ENCODE data around the gene AHDC1.

AHDC1 gene

DNA sequence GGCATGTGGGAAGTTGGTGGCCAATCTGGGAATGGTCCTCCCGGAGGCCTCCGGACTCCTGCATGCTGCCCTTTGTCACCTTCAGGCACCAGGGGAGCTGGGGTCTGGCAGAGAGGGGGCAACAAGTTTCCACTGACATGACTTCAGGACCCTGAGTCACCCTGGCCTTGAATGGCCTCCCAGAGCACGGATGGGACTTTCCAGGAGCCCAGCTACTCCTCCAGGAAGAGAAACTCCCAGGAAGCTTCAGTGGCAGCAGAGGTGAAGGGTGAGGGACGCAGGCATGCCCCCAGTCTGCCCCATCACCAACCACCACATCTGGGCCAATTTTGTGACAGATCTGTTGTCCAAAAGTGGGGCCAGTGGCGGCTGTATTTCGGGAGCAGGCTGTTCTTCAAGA is 58.1 kb downstream of the AHDC1 start:
- ChIA-PET CTCF (interaction anchor here (1.3 to 17.6 kb wide), 3 partner anchors 9 to 130 kb away, joined by 4 to 220 read pairs (median 5); no protein-coding TSS in a partner anchor), POLR2A (no interaction called here)
- DNase-seq (ENCODE audit: low read depth, low spot score), result no peak
- no peak overlapping the region for H3K4me3 ChIP-seq (ENCODE audit: low read depth, low read length)
- TF ChIP-seq, protein P1, sequence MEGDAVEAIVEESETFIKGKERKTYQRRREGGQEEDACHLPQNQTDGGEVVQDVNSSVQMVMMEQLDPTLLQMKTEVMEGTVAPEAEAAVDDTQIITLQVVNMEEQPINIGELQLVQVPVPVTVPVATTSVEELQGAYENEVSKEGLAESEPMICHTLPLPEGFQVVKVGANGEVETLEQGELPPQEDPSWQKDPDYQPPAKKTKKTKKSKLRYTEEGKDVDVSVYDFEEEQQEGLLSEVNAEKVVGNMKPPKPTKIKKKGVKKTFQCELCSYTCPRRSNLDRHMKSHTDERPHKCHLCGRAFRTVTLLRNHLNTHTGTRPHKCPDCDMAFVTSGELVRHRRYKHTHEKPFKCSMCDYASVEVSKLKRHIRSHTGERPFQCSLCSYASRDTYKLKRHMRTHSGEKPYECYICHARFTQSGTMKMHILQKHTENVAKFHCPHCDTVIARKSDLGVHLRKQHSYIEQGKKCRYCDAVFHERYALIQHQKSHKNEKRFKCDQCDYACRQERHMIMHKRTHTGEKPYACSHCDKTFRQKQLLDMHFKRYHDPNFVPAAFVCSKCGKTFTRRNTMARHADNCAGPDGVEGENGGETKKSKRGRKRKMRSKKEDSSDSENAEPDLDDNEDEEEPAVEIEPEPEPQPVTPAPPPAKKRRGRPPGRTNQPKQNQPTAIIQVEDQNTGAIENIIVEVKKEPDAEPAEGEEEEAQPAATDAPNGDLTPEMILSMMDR (IDR thresholded peaks at IDR 0.05; ENCODE audit: insufficient read depth, low read length, missing control alignments), result no peak

DNA sequence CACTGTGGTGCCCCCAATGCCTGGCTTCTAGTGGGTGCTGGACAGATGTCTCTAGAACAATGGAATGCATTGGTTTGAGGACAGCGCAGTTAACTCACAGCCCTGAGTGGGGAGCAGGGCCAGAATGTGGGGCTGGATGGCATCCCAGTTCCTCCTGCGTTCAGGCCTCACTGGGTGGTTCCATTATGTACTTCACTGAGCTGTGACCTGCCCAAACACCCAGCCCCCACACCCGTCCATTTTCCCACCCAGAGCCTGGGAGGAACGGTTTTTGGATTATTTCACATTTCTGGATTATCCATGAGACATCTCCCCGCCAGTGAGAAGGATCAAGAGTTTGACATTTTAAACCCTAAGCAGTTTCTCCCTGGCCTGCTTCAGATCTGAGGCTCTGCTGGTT is 58.7 kb downstream of the AHDC1 start:
- DNase-seq (ENCODE audit: low read depth, low spot score), result no peak
- TF ChIP-seq, protein P1 (IDR thresholded peaks at IDR 0.05; ENCODE audit: insufficient read depth, low read length, missing control alignments), result no peak
- POLR2A ChIA-PET, result interaction anchor here (1.0 kb wide), 1 partner anchor 12 kb away, joined by 3 read pairs; no protein-coding TSS in a partner anchor
- CTCF ChIA-PET, result interaction anchor here (1.3 to 17.6 kb wide), 5 partner anchors 9 to 129 kb away, joined by 4 to 220 read pairs (median 5); no protein-coding TSS in a partner anchor
- H3K4me3 ChIP-seq (ENCODE audit: low read depth, low read length), result no peak overlapping the region

DNA sequence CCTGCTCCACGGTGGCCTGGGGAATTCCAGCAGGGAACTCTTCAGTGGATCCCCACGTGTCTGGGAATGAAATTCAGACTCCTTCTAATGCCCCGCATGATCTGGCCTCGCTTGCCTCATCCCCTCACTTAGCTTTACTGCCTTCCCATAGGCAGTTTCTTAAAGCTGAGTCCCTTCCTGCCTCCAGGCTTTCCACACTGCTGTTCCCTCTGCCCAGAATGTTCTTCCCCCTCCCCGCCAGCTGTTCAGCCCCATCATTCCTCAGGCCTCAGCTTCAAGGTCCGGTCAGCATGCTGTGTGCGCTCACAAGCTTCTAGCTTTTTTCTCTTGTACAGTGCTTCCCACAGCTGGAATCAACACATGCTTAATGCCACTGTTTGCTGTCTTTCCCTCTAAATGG is 59.1 kb downstream of the AHDC1 start:
- TF ChIP-seq, protein P1 (IDR thresholded peaks at IDR 0.05; ENCODE audit: insufficient read depth, low read length, missing control alignments), result no peak
- DNase-seq (ENCODE audit: low read depth, low spot score), result no peak
- ChIA-PET POLR2A (interaction anchor here (1.0 kb wide), 1 partner anchor 12 kb away, joined by 3 read pairs; no protein-coding TSS in a partner anchor), CTCF (interaction anchor here (1.3 to 17.6 kb wide), 6 partner anchors 10 to 129 kb away, joined by 4 to 220 read pairs (median 5); no protein-coding TSS in a partner anchor)
- no peak overlapping the region for H3K4me3 ChIP-seq (ENCODE audit: low read depth, low read length)

DNA sequence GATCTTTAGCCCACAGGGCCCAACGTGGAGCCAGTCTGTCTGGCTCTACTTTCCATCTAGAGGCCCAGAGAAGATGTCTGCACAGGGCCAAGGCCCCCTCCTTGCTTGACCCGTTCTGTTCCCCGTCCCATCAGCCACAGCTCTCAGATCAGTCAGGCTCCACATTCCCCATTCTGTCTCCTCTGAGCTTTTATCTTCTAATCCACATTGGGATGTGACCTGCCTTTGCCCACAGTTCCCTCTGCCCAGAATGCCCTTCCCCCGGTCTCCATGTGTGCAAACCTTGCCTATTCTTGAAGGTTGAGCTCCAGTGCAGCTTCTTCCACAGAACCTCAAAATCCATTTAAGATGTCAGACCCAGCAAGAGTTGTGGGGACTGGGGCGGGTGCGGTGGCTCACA is 60.7 kb downstream of the AHDC1 start:
- TF ChIP-seq, protein P1 (IDR thresholded peaks at IDR 0.05; ENCODE audit: insufficient read depth, low read length, missing control alignments), result no peak
- ChIA-PET POLR2A (no interaction called here), CTCF (interaction anchor here (1.2 to 17.6 kb wide), 4 partner anchors 9 to 47 kb away, joined by 3 to 220 read pairs (median 5); no protein-coding TSS in a partner anchor)
- DNase-seq (ENCODE audit: low read depth, low spot score), result no peak
- H3K4me3 ChIP-seq (ENCODE audit: low read depth, low read length), result no peak overlapping the region

DNA sequence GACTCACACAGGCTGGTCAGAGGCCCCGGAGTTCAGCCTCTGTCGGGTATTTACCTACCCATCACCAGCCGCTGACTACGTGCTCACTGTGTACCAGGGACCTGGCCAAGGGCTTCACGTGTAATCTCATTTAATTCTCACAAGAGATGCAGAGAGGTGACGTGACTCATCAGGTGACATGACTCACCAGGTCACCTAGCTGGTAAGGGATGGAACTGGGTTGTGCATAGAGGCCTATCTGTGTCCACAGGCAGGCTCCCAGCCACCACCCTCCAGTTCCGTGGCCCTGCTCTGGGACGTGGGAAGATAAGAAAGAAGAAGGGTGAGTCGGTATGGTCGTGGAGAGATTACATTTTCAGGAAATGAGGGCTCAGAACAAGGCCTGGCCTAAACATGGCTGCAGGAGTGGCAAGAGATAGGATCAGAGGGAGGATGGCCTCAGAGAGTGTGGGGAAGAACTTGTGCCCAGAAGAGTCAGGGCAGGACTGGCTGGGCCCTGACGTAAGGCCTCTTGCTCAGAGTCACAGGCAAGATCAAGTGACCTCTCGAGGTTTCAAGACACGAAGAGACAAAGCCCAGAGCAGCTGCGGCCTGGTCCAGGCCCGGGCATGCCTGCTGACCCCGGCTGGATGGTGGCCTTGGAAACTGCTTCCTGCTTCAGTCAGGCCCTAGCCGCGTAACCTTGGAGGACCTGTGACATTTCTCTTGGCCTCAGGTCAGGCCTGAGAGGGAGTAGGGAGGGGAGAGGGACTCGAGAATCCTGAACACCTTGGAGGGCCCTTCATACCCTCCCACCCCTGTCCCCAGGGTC is 61.3 kb downstream of the AHDC1 start:
- H3K4me3 ChIP-seq (ENCODE audit: low read depth, low read length), result no peak overlapping the region
- TF ChIP-seq, protein P1 (IDR thresholded peaks at IDR 0.05; ENCODE audit: insufficient read depth, low read length, missing control alignments), result no peak
- ChIA-PET POLR2A (interaction anchor here (0.5 kb wide), 1 partner anchor 243 kb away, joined by 3 read pairs; no protein-coding TSS in a partner anchor), CTCF (interaction anchor here (1.2 to 17.6 kb wide), 4 partner anchors 8 to 66 kb away, joined by 3 to 220 read pairs (median 4); no protein-coding TSS in a partner anchor)
- no peak for DNase-seq (ENCODE audit: low read depth, low spot score)
